IPS DF 19.7 (cell line): ENCODE measurements around the gene ACTA2.

Source experiments
- DNase-seq: peaks from one replicate; pipeline ENCODE4 v3.0.0-alpha.2; 2013; ENCODE audit warnings: low read depth, low spot score

The ACTA2 gene

DNA sequence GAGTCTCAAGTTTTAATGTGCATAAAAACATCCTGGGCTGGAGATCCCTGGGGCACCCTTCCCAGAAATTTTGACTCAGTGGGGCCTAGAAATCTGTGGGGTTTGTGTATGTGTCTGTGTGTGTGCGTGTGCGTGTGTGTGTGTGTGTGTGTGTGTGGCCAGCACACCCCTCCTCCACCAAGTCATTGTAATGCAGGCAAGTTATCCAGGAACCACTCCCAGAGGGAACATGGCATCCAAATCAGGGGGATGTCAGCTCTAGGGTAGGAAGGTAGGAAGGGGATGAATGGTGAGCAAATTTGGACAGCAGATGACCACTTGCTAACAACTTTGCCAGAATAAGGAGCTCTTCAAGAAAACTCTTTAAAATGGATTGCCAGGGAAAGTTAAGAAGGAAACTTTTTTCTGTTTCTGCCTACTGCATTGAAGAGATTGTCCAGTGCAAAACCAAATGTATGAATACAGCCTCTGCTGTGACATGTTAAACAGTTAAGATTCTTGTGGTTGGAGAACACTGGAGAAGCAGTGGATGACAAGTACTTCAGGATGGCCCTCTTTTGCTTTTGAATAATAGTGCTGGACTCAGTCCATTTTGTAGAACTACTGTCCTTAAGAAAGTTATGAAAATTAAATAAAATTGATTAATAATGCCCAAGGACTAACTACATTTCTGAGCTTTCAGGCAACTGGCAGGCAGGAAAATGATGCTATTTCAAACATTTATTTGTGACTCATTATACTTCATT, 60.2 kb downstream of the ACTA2 start:
- no peak for DNase-seq

GRCh38 chr10:88890681-88891381, 61.7 kb downstream of the ACTA2 start:
- no peak for DNase-seq

GRCh38 chr10:88889559-88890337, 62.8 kb downstream of the ACTA2 start:
- no peak for DNase-seq

DNA sequence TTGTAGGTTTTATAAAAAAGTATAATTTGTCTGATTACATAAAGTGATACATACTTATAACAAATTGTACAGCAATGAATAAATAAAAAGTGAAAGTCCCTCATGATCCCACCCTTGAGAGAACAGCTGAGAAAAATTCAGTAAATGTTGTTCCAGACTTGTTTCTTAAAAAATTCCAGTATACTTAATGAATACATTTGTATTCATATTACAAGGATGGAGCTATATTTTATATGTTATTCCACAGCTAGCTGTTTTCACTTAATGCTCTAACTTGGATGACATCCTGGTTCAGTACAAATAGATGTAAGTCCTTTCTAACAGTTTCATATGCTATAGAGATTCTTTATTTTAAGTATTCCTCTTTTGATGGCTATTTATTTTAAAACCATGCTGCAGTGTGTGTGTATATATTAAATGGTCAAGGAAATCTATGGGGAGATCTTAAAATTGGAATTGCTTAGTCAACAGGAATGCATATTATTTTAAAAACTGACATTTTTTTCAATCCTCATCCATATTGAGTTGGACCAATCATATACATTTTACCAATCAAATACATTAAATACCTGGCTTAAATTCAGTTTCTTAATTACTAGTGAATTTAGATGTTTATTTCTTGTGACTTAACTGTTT, 63.6 kb downstream of the ACTA2 start:
- DNase-seq: no peak

DNA sequence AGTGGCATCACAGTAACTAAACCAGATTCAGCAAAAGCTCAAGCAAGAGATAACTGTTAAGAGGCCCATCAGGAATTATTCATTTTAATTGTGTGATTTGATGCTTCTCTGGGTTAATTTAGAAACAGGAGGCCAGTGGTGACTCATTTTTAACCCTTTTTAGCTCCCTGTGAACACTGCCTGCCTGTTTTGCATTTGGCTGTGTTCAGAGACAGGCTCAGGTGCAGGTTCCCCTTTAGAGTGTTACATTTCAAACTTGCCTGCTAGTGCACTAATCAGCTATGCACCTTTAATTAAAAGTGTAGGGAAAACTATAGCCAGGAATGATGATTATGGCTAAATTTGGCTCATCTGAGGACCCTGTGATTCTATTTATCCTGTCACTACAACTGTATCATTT, 66.0 kb downstream of the ACTA2 start:
- DNase-seq: no peak
